ENCODE results near the gene ATG14.

The ATG14 gene

DNA sequence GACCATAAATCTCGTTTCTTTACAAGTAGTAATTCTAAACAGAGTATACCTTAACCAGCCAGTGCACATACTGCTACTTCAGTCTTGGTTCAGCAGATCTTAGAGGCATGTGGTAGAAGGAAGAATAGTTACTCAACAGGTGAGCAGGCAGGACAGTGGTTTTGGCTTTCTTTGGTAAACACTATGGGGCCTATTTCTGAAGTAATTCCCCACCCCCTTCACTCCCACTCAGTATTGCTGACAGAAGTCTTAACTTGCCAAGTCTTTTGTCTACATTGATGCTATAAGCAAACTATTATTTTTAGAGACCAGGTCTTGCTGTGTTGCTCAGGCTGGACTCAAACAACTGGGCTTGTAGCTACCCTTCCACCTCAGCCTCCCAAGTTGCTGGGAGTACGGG is 71.9 kb downstream of the ATG14 start:
- Histone ChIP-seq H3K4me1 (ENCODE audit: insufficient read depth, poor library complexity, severe bottlenecking) (peaks cover 9% of the 10 kb centered on the region), H3K9me3 (ENCODE audit: severe bottlenecking) (no peaks in the 10 kb centered on the region), H3K27me3 (ENCODE audit: insufficient read depth, poor library complexity, severe bottlenecking) (no peaks in the 10 kb centered on the region), H3K4me3 (ENCODE audit: severe bottlenecking) (no peak overlapping the region), H3K27ac (ENCODE audit: poor library complexity, severe bottlenecking) (no peak overlapping the region), H3K36me3 (ENCODE audit: low read depth) (no peaks in the 10 kb centered on the region)
- peak; percentile 66 for ATAC-seq (ENCODE audit: low read depth)
- DNase-seq (ENCODE audit: low spot score): no peak
- TF ChIP-seq, protein P1, sequence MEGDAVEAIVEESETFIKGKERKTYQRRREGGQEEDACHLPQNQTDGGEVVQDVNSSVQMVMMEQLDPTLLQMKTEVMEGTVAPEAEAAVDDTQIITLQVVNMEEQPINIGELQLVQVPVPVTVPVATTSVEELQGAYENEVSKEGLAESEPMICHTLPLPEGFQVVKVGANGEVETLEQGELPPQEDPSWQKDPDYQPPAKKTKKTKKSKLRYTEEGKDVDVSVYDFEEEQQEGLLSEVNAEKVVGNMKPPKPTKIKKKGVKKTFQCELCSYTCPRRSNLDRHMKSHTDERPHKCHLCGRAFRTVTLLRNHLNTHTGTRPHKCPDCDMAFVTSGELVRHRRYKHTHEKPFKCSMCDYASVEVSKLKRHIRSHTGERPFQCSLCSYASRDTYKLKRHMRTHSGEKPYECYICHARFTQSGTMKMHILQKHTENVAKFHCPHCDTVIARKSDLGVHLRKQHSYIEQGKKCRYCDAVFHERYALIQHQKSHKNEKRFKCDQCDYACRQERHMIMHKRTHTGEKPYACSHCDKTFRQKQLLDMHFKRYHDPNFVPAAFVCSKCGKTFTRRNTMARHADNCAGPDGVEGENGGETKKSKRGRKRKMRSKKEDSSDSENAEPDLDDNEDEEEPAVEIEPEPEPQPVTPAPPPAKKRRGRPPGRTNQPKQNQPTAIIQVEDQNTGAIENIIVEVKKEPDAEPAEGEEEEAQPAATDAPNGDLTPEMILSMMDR (IDR thresholded peaks at IDR 0.05; ENCODE audit: poor library complexity, severe bottlenecking): no peak

DNA sequence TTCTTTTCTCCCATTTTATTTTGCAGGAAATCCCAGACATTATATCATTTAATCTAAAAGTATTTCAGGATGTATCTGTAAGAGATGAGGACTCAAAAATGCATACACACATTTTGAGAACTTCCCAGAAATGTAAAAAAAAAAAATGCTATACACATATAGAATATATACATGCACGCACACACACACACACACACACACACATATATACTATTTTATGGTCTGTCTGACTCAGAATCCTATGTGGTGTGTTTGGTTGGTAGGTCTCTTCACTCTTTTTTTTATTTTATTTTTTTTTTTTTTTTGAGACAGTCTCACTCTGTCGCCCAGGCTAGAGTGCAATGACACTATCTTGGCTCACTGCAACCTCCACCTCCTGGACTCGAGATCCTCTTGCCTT is 74.9 kb downstream of the ATG14 start:
- Histone ChIP-seq H3K4me1 (ENCODE audit: insufficient read depth, poor library complexity, severe bottlenecking) (peaks cover 23% of the 10 kb centered on the region), H3K27me3 (ENCODE audit: insufficient read depth, poor library complexity, severe bottlenecking) (no peaks in the 10 kb centered on the region), H3K4me3 (ENCODE audit: severe bottlenecking) (no peak overlapping the region), H3K36me3 (ENCODE audit: low read depth) (0 out of 2 replicates have a peak, but pooled peaks cover 4% of the 10 kb centered on the region), H3K9me3 (ENCODE audit: severe bottlenecking) (no peaks in the 10 kb centered on the region), H3K27ac (ENCODE audit: poor library complexity, severe bottlenecking) (no peak overlapping the region)
- DNase-seq (ENCODE audit: low spot score) (no peak), ATAC-seq (ENCODE audit: low read depth) (no peak)
- TF ChIP-seq, protein P1 (IDR thresholded peaks at IDR 0.05; ENCODE audit: poor library complexity, severe bottlenecking): no peak

DNA sequence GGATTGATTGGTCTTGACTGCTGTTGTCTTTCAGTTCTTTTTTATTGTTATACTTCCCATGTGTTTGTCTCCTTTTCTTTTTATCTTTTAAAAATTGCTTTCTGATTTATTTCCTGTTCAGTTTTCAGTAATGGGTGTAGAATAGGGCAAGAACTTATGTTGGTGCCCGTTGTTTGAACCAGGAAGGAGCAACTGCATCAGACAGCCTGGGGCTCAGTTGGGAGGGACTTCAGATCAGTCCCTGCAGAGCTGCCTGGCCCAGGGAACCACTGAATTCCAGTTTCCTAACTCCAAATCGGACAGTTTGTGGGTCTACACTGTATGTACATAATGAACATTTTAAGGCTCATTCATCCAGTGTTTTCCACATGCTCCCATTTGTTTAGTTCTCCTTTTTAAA is 75.5 kb downstream of the ATG14 start:
- DNase-seq (ENCODE audit: low spot score): no peak
- TF ChIP-seq, protein P1 (IDR thresholded peaks at IDR 0.05; ENCODE audit: poor library complexity, severe bottlenecking): no peak

DNA sequence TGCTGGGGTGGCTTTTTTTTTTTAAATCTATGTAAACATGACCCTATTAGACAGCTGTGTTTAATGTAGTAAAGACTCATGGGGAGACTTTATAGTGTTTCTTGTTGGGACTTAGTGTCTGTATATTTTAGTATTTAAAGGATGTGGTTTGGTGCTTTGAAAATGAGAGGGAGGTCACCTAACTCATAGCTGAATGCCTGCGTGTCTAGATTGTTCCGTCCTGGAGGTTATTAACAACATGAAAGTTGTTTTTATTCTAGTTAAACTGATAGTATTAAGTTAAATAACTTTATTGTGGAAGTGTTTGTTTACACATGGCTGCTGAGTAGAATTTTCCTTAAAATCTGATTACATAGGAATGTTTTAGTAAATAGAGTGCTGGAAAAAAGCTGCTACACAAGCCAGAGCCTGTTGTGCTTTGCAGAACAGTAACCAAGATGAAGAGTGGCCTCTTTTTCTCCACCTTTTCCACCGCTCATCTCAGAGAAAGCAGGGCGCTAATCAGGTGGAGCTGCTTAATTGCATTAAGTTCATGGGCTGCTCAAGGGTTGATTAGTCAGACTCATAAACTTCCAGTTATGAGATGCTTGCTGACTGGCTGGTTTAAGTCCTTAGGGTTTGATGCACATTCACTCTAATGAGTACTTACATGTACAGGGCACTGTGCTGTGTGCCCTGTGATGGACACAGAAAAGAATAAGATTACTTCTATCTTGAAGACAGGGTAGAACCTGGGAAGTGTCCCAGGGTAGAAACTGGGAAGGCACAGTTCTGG is 77.7 kb downstream of the ATG14 start:
- Histone ChIP-seq H3K36me3 (ENCODE audit: low read depth) (0 out of 2 replicates have a peak, but pooled peaks cover 4% of the 10 kb centered on the region), H3K4me1 (ENCODE audit: insufficient read depth, poor library complexity, severe bottlenecking) (peaks cover 23% of the 10 kb centered on the region), H3K27me3 (ENCODE audit: insufficient read depth, poor library complexity, severe bottlenecking) (no peaks in the 10 kb centered on the region), H3K4me3 (ENCODE audit: severe bottlenecking) (no peak overlapping the region), H3K9me3 (ENCODE audit: severe bottlenecking) (no peaks in the 10 kb centered on the region), H3K27ac (ENCODE audit: poor library complexity, severe bottlenecking) (no peak overlapping the region)
- TF ChIP-seq, protein P1 (IDR thresholded peaks at IDR 0.05; ENCODE audit: poor library complexity, severe bottlenecking): no peak
- peak; percentile 30; the same call in 1 of the 3 replicates for ATAC-seq (ENCODE audit: low read depth)
- DNase-seq (ENCODE audit: low spot score): no peak

More for the DNA sequence above, 75.5 kb downstream of the ATG14 start:
- H3K27me3 ChIP-seq (ENCODE audit: insufficient read depth, poor library complexity, severe bottlenecking): no peaks in the 10 kb centered on the region
- H3K4me3 ChIP-seq (ENCODE audit: severe bottlenecking): no peak overlapping the region
- peak; percentile 58; the same call in 2 of the 3 replicates for ATAC-seq (ENCODE audit: low read depth)
- H3K27ac ChIP-seq (ENCODE audit: poor library complexity, severe bottlenecking): no peak overlapping the region
- no peaks in the 10 kb centered on the region for H3K9me3 ChIP-seq (ENCODE audit: severe bottlenecking)
- peaks cover 23% of the 10 kb centered on the region for H3K4me1 ChIP-seq (ENCODE audit: insufficient read depth, poor library complexity, severe bottlenecking)
- 0 out of 2 replicates have a peak, but pooled peaks cover 4% of the 10 kb centered on the region for H3K36me3 ChIP-seq (ENCODE audit: low read depth)
